ENCODE measurements around the gene SPAG4. TPM values are rescaled to one million over a fixed set of nuclear protein-coding genes. Genes with fewer than 3 reads are reported as not detected.

Gene SPAG4, protein sequence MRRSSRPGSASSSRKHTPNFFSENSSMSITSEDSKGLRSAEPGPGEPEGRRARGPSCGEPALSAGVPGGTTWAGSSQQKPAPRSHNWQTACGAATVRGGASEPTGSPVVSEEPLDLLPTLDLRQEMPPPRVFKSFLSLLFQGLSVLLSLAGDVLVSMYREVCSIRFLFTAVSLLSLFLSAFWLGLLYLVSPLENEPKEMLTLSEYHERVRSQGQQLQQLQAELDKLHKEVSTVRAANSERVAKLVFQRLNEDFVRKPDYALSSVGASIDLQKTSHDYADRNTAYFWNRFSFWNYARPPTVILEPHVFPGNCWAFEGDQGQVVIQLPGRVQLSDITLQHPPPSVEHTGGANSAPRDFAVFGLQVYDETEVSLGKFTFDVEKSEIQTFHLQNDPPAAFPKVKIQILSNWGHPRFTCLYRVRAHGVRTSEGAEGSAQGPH
- total RNA-seq = 7.2 TPM

DNA sequence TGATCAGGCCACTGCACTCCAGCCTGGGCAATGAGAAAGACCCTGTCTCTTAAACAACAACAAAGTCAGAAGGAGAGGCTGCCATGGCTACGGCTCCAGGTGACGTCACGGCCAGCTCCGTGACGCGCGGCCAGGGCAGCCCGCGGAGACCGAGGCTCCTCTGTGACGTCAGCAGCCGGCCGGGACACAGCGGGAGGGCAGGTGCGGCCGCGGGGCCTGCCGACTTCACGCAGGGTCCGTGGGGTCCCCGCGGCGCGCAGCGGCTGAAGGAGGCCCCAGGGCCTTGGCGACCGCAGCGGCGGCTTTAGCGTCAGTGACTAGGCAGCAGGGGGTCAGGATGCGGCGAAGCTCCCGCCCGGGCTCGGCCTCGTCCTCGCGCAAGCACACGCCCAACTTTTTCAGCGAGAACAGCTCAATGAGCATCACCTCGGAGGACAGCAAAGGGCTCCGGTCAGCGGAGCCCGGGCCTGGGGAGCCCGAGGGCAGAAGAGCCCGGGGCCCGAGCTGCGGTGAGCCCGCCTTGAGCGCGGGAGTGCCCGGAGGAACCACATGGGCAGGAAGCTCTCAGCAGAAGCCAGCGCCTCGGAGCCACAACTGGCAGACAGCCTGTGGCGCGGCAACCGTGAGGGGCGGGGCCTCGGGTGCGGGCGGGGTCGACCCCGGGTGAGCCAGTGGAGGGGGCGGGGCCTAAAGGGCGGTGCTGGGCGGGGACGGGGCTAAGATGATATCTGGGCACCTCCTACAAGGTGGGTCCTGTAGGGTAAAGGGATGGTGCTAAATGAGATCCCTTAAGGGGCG is at the start of gene SPAG4:
Gene SPAG4 (plus strand): TSS at position 163 of the 798 bp plus-strand sequence. CDS start 175 bp downstream, at position 338.
- DNase-seq (ENCODE audit: low spot score) = peak; percentile 100

DNA sequence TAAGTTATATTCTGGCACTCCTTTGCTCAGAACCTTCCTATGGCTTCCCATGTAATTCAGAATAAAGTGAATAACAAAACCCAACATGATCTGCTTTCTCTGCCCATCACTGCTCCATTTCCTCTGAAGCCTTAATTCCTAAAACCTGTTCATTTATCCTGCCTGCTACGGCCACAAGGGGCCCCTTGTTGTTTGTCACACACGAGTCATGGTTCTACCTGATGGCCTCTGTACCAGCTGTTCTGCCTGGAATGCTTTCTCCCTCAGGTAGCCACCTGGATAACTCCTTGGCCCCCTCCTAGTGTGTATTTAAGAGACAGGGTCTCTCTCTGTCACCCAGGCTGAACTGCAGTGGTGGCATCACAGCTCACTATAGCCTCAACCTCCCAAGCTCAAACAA is 47.0 kb upstream of the SPAG4 start:
- no peak for DNase-seq (ENCODE audit: low spot score)

DNA sequence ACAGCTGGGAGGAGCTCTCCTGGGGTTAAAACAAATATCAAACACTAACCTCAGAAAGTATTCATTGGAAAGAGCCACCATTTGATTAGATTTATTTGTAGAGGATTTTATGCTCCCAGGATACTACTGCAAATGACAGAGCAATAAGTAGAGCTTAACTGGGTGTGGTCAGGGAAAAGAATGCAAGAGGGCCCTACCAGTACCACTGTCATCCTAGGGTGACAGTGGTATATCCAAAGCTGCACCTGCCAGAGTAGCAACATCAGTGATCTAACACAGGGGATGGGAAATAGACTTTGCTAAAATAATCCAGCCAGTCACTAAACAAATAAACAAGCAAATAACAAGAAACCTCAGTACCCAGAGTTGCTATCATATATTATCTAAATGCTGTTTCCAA is 44.1 kb upstream of the SPAG4 start:
- no peak for DNase-seq (ENCODE audit: low spot score)

DNA sequence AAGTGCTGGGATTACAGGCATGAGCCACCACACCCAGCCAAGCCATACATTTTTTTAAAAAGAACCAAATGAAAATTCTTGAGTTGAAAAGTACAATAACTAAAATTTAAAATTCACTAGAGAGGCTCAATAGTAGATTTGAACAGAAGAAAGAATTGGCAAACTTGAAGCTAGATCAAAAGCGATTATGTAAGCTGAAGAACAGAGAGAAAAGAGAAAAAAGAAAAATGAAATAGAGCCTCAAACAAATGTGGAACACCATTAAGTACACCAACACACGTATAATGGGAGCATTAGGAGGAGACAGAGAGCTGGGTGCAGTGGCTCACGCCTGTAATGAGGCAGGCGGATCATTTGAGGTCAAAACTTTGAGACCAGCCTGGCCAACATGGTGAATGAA is 42.8 kb upstream of the SPAG4 start:
- no peak for DNase-seq (ENCODE audit: low spot score)

DNA sequence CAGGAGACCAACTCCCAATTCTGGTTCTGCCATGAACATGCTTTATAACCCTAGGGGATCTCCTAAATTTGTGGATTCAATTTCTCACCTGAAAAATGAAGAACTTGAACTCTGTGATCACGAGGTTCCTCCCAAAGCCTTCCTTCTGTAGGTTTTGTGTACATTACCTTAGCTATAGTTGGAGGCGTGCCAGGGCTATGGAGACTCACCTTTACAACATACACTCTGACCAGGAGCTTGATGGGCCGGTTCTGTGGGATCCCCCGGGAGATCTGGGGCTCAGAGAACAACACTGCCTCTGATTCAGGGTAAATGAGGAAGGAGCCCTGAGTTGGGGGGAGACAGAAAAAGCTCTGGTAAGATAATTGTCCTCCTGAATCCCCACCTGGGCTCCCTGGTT is 39.7 kb upstream of the SPAG4 start:
- DNase-seq (ENCODE audit: low spot score) = no peak

DNA sequence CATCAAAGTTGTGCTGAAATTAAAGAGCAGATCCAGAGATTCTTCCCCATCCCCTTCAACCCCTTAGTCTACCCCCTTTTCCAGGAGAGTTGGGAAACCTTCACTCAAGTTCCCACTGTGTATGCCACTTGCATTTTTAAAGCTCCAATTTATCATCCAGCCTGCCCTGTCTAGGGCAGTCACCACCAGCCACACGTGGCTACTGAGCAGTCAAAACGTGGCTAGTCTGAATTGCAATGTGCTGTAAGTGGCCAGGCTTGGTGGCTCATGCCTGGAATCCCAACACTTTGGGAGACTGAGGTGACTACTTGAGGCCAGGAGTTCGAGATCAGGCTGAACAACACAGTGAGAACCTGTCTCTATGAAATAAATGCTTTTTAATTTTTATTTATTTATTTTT is 38.8 kb upstream of the SPAG4 start:
- DNase-seq (ENCODE audit: low spot score) = no peak

DNA sequence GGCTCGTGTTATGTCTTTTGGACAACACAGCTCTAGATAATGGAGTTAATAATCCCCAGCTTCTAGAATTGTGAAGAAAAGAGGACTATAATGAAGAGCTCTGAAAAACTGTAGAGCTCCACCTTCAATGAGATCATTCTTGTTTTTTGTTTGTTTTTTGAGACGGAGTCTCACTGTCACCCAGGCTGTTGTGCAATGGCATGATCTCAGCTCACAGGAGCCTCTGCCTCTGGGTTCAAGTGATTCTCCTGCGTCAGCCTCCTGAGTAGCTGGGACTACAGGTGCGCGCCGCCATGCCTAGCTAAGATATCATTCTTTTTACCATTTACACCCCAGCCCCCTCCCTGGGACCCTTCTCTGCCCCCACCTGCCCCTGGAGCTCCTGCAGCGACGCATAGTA is 37.2 kb upstream of the SPAG4 start:
- no peak for DNase-seq (ENCODE audit: low spot score)

DNA sequence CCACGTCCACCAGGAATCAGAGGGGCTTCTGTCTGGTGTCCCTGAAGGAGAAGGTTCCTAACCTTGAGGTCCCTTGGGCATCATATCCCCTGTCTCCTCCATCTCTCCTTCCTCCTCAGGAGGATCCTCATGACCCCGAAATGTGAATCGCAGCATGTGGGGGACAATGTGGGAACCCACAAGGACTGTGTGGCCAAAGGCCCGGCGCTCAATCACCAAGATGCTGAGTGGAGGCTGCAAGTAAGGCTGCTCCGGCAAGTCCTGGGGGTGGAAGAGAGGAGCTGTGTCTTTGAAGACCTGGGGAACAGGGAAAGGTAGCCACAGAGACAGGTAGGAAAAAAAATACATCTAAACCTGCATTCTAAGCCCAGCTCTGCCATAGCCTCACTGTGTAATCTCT is 36.4 kb upstream of the SPAG4 start:
- no peak for DNase-seq (ENCODE audit: low spot score)

DNA sequence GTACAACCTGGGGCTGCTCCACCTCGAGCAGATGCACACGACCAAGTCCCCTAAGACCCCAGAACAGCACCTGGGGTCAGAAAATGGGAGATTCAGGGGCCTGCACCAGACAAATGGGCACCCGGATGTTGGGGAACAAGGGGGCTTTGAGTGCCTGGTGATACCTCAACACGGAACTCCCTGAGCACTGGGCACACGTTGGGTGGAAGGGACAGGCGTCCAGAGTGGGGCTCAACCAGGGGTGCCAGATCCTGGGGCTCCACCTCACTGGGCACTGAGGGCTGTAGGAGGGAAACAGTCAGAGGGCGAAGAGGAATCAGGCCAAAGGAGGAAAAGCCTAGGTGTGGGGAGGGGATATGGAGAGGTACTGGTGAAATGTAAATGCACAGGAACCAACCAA is 33.5 kb upstream of the SPAG4 start:
- no peak for DNase-seq (ENCODE audit: low spot score)

DNA sequence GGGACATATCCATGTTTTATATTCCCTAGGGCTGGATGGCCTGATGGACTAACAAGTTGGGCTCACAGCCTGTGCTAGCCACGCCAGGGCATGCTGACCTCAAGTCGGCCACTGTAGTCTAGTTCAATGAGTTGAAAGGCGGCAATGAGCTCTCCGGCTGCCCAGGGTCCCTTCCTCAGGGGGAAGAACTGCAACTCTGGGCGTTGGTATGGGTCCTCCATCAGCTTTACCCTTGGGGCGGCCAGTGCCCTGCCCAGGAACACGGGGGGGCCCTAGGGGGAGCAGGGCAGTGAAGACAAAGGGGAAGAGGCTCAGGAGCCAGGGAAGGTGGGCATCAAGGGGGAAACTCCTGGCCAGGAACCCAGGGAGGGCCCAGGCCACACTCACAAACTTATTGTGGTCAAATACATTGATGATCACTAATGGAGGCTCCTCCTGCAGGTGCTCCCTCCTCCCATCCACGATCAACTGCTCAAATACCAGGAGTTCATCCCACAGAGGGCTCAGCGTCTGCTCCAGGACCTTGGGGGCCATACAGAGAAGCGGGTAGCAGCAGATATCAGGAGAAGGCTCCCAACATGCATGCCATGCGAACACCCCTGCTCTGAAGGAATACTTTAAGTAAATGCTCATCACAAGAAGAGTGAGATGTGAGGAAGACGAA is 32.8 kb upstream of the SPAG4 start:
- DNase-seq (ENCODE audit: low spot score) = no peak

DNA sequence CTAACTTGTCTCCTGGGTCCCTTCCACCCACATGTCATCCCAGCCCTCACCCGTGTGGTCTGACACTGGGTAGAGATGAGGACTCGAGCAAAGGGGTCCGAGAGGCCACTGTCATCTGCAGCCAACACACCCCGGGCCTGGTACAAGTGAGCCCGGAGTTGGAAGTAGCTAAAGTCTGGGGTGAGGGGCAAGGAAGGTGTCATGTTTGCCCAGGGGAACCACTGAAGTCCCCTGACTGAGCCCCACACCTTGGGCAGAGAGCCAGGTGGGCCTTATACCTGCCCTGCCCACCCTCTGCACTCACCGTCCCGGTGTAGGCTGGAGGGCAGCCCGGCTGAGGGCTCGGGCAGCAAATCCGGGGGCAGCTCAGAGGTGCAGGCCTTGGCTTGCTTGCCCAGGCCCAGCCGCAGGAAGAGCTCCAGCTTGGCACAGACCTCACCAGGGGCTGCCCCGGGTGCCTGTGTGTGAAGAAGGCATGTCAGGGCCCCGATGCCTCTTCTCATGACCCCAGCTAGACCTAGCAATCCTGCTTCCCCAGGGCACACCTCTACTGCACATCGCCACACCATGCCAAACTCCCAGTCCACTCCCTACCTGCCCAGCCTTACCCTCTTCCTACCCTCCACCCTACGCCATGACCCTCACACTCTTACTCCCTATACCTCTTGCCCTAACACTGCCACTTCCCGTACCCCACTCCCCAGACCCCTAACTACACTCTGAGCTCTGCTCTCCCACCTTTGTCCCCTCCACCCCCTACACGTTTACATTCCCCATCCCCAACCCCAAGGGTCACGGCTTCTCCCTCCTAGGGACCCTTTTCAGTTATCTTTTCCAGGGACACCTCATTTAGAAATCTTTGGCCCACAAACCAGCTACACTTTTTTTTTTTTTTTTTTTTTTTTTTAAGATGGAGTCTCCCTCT is 31.7 kb upstream of the SPAG4 start:
- no peak for DNase-seq (ENCODE audit: low spot score)

DNA sequence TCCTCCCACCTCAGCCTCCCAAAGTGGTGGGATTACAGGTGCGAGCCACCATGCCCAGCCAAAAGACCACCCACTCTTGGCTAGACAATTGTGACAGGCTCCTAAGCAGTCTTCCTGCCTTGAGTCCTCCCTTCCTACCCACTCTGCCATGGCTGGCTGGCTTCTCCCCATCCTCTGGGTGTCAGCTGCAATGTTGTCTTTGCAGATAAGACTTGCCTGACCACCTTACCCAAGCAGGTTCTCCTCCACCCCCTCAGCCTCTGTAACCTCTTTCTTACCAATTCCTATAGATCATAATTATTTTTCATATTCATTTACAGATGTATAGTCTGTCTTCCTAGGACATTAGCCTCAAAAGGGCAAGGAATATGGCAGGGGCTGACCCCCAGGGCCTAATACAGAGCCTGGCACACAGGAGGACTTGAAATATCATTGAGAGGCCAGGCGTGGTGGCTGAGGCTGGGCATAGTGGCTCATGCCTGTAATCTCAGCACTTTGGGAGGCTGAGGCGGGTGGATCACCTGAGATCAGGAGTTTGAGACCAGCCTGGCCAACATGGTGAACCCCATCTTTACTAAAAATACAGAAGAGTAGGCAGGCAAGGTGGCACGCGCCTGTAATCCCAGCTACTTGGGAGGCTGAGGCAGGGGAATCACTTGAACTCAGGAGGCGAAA is 28.7 kb upstream of the SPAG4 start:
- no peak for DNase-seq (ENCODE audit: low spot score)

DNA sequence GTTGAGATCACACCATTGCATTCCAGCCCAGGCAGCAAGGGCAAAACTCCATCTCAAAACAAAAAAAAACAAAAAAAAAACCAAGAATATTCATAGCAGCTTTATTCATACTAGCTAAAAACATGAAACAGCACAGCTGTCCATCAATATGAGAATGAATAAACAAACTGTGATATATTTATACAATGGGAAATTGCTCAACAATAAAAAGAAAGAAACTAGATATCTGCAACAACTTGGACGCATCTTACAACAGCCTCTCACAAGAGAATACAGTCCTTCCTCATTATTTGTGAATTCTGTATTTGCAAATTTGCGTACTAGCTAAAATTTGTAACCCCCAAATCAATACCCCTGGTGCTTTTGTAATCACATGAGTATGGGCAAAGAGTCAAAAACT is 28.2 kb upstream of the SPAG4 start:
- no peak for DNase-seq (ENCODE audit: low spot score)

DNA sequence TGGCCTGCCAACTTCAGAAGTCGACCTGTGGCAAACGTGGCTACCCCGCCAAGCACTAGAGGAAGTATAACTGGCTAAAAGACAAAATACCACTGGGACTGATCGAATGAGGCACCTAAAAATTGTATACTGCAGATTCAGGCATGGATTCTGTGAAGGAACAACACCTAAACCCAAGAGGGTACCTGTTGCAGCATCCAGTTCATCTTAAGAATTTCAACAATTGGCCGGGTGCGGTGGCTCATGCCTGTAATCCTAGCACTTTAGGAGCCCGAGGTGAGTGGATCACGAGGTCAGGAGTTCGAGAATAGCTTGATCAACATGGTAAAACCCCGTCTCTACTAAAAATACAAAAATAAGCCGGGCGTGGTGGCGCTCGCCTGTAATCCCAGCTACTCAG is 27.2 kb upstream of the SPAG4 start:
- no peak for DNase-seq (ENCODE audit: low spot score)

DNA sequence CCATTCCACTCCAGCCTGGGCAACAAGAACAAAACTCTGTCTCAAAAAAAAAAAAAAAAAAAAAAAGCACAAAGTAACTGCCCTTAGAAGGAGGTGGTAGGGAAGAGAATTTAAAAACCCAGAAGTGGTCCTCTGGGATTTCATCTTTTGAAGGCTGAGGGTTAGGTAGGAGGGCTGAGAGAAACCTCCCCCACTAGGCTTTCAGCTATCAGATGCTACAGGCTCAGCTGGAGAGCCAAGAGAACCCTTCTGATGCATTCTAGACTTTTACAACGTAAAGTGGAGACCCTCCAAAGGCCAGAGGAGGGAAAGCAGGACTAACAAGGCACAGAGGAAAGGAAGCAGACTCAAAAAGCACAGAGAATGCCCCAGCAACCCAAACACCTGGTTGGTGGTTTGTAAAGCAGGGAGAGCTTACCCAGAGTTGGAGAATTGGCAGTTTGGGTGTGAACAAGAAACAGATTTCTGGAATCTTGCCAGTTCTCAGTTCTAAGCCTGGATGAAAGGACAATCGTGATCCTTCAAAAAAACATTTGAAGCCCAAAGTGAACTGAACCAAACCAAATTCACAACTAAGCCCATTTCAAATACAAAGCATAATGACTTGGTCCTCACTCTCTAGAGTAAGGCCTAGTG is 23.2 kb upstream of the SPAG4 start:
- no peak for DNase-seq (ENCODE audit: low spot score)

DNA sequence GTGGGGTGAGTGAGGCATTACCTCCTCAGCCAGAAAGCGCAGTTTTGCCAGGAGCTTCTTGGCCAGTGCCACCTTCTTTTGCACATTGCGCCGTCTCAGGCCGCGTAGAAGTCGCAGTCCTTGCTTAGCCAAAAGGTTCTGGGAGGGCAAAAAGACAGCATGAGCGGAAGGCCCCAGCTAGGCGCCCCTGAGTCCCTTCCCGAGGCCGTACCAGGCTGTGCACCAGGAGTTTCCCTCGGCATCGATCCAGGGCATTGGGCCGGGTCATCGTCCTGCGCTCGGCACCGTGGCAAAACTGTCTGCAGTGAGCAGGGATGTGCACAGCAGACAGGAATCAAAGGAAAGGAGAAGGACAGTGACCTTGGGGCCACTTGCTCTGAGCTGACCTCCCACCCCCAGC is 20.2 kb upstream of the SPAG4 start:
- DNase-seq (ENCODE audit: low spot score) = no peak

DNA sequence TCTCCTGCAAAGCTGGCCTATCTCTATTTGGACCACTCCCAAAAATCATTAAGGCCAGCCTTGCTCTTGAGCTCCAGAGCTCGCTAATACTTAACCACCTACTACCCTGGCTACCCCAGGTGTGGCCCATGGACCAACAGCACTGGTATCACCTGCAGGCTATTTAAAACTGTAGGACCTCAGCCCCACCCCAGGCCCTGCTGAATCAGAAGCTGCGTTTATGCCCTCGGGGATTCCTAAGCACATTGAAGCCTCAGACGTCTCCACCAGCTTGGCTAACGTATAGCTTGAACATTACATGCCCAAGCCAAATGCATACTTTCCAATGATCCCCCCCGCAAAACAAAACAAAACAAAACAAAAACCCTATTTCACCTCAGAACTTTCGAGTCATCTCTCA is 19.7 kb upstream of the SPAG4 start:
- DNase-seq (ENCODE audit: low spot score) = no peak

DNA sequence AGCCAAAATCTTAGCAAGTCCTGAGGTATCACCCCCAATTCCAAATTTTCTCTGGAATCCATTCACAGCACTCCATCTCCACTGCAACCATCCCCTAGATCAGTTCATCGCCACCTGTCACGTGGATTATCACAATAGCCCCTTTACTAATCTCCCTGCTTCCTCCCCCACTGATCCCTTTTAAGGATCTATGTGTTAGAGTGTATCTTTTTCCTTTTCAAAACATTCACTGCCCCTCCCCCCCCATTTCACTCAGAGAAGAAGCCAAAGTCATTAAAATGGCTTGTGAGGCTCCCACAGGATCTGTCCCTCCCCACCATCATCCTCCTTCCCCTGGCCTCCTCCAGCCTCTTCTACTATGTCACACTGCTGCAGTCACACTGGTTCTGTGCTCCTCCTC is 18.4 kb upstream of the SPAG4 start:
- no peak for DNase-seq (ENCODE audit: low spot score)

DNA sequence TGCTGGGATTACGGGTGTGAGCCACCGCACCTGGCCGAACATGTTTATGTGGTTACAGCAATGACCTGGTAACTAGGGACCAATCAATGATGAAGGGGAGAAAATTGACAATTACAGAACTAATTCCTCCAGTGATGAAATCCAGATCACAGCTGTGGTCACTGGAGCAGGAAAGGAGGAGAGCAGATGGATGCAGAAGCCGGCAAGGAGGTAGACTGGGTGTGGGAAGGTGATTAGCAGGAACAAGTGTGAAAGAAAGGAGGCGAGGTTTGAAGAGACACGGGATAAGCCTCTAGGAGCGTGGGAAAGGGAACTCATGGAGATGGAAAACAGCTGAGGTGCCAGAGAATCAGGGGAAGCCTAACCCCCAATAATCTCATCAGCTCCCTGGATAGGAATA is 17.2 kb upstream of the SPAG4 start:
- DNase-seq (ENCODE audit: low spot score) = no peak
